Measurements from ENCODE around the gene APP. TPM values are rescaled to one million over a fixed set of nuclear protein-coding genes. Genes with fewer than 3 reads are reported as not detected.

The APP gene
- total RNA-seq, 2 donors from 2014 or later: 256 to 423 TPM

DNA sequence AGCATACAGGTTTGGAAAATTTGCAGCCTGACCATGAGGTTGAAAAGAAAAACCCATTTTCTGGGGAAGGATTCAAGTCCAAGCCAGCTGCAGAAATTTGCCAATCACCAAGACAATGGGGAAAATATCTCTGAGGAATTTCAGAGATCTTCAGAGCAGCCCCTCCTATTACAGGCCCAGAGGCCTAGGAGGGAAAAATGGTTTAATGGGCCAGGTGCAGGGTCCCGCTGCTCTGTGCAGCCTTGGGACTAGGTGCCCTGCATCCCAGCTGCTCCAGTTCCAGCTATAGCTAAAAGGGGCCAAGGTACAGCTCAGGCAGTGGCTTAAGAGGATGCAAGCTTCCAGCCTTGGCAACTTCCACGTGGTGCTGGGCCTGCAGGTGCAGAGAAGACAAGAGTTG, 322.3 kb downstream of the APP start:
- TF ChIP-seq POLR2A (IDR thresholded peaks at IDR 0.05): no peak
- DNase-seq (no peak), ATAC-seq (no peak)
- H3K4me1 ChIP-seq: no peaks in the 10 kb centered on the region
- H3K9me3 ChIP-seq: no peaks in the 10 kb centered on the region
- no peak overlapping the region for H3K4me3 ChIP-seq
- no peak overlapping the region for H3K27ac ChIP-seq
- 56 to 90% methylated on average over 1 to 2 of the region's 2 CpGs for WGBS, 2 donors
- intact Hi-C loops (cut with DNase I): no loop called here
- H3K27me3 ChIP-seq: no peaks in the 10 kb centered on the region
- no peaks in the 10 kb centered on the region for H3K36me3 ChIP-seq (replicated peaks in 1 of 2; ENCODE audit: insufficient read depth in 1 of 2, low read depth in 2 of 2)

- no peaks in the 10 kb centered on the region for H3K27me3 ChIP-seq
- H3K4me1 ChIP-seq: no peaks in the 10 kb centered on the region
- WGBS, 2 donors: 55 to 58% methylated on average over 5 of the region's 5 CpGs
- no peak overlapping the region for H3K4me3 ChIP-seq
- intact Hi-C loops (cut with DNase I): no loop called here
- DNase-seq: no peak
- no peak for ATAC-seq
- no peaks in the 10 kb centered on the region for H3K36me3 ChIP-seq (replicated peaks in 1 of 2; ENCODE audit: insufficient read depth in 1 of 2, low read depth in 2 of 2)
- TF ChIP-seq POLR2A (IDR thresholded peaks at IDR 0.05): no peak
- H3K9me3 ChIP-seq: no peaks in the 10 kb centered on the region
- H3K27ac ChIP-seq: no peak overlapping the region
Measured at GRCh38 chr21:25845729-25846256, 324.8 kb downstream of the APP start.

DNA sequence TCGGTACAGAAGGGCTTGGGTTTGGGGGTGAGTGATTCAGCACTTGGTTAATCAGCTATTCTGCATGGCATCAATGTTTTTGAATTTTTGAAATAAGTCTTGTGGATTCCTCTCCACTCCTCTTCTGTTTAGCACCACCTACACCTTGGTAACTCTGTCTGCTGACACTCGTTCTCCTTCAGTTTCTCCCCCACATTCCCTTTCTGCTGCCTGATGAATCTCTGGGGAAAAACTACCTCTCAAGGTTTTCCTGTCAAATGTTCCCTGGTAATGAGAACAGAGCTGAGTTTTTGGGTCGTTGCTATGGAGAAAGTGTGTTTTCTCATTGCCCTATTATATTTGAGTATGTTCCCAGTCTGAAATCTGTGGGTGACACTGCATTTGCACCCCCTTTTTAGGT, 327.6 kb downstream of the APP start:
- no peak overlapping the region for H3K27ac ChIP-seq
- 40 to 41% methylated on average over 3 of the region's 3 CpGs for WGBS, 2 donors
- intact Hi-C loops (cut with DNase I): no loop called here
- no peaks in the 10 kb centered on the region for H3K27me3 ChIP-seq
- TF ChIP-seq POLR2A (IDR thresholded peaks at IDR 0.05): no peak
- TF ChIP-seq, protein P1, sequence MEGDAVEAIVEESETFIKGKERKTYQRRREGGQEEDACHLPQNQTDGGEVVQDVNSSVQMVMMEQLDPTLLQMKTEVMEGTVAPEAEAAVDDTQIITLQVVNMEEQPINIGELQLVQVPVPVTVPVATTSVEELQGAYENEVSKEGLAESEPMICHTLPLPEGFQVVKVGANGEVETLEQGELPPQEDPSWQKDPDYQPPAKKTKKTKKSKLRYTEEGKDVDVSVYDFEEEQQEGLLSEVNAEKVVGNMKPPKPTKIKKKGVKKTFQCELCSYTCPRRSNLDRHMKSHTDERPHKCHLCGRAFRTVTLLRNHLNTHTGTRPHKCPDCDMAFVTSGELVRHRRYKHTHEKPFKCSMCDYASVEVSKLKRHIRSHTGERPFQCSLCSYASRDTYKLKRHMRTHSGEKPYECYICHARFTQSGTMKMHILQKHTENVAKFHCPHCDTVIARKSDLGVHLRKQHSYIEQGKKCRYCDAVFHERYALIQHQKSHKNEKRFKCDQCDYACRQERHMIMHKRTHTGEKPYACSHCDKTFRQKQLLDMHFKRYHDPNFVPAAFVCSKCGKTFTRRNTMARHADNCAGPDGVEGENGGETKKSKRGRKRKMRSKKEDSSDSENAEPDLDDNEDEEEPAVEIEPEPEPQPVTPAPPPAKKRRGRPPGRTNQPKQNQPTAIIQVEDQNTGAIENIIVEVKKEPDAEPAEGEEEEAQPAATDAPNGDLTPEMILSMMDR (IDR thresholded peaks at IDR 0.05): no peak
- DNase-seq (no peak), ATAC-seq (no peak)
- no peaks in the 10 kb centered on the region for H3K4me1 ChIP-seq
- H3K36me3 ChIP-seq (replicated peaks in 1 of 2; ENCODE audit: insufficient read depth in 1 of 2, low read depth in 2 of 2): no peaks in the 10 kb centered on the region
- H3K9me3 ChIP-seq: no peaks in the 10 kb centered on the region
- H3K4me3 ChIP-seq: no peak overlapping the region

DNA sequence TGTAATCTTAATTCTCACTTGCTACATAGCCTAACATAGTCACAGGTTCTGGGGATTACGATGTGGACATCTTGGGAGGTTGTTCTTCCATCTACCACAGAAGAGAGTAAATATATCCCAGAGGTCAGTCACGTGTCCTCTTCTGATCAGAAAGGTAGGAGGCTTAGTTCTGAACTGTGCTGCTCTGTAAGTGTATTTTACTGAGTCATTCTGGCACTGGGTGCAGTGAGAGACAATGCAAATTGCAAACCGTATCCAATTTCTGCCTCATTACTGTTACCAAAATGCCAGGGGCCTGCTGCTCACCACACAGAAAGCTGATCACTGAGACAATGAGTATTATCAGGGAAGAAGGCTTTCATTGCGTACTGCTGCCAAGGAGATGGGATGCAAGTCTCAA, 331.8 kb downstream of the APP start:
- Histone ChIP-seq H3K4me1 (no peaks in the 10 kb centered on the region), H3K27me3 (no peaks in the 10 kb centered on the region), H3K4me3 (no peak overlapping the region), H3K36me3 (replicated peaks in 1 of 2; ENCODE audit: insufficient read depth in 1 of 2, low read depth in 2 of 2) (no peaks in the 10 kb centered on the region), H3K9me3 (no peaks in the 10 kb centered on the region), H3K27ac (no peak overlapping the region)
- 68 to 75% methylated on average over 4 of the region's 4 CpGs for WGBS, 2 donors
- no peak for DNase-seq
- intact Hi-C loops (cut with DNase I): no loop called here
- TF ChIP-seq, protein P1 (IDR thresholded peaks at IDR 0.05): no peak
- no peak for TF ChIP-seq POLR2A (IDR thresholded peaks at IDR 0.05)
- ATAC-seq: no peak

GRCh38 chr21:25837533-25838265, 332.9 kb downstream of the APP start:
- no peak overlapping the region for H3K4me3 ChIP-seq
- no peaks in the 10 kb centered on the region for H3K9me3 ChIP-seq
- H3K27ac ChIP-seq: no peak overlapping the region
- ATAC-seq: no peak
- TF ChIP-seq POLR2A (IDR thresholded peaks at IDR 0.05): no peak
- TF ChIP-seq, protein P1 (IDR thresholded peaks at IDR 0.05): no peak
- 22 to 24% methylated on average over 4 of the region's 4 CpGs for WGBS, 2 donors
- no peaks in the 10 kb centered on the region for H3K27me3 ChIP-seq
- intact Hi-C loops (cut with DNase I): no loop called here
- H3K4me1 ChIP-seq: no peaks in the 10 kb centered on the region
- DNase-seq: no peak
- no peaks in the 10 kb centered on the region for H3K36me3 ChIP-seq (replicated peaks in 1 of 2; ENCODE audit: insufficient read depth in 1 of 2, low read depth in 2 of 2)

- H3K4me1 ChIP-seq: no peaks in the 10 kb centered on the region
- no peak for ATAC-seq
- no peaks in the 10 kb centered on the region for H3K27me3 ChIP-seq
- H3K27ac ChIP-seq: no peak overlapping the region
- intact Hi-C loops (cut with DNase I): no loop called here
- WGBS, 2 donors: 80 to 87% methylated on average over 2 of the region's 2 CpGs
- no peak overlapping the region for H3K4me3 ChIP-seq
- DNase-seq: no peak
- no peaks in the 10 kb centered on the region for H3K36me3 ChIP-seq (replicated peaks in 1 of 2; ENCODE audit: insufficient read depth in 1 of 2, low read depth in 2 of 2)
- TF ChIP-seq, protein P1 (IDR thresholded peaks at IDR 0.05): no peak
- no peak for TF ChIP-seq POLR2A (IDR thresholded peaks at IDR 0.05)
- no peaks in the 10 kb centered on the region for H3K9me3 ChIP-seq
Measured at GRCh38 chr21:25836396-25836795, 334.2 kb downstream of the APP start.
